GM18517 (cell line): ENCODE measurements around the gene GATAD2B.
"Not testable (repeated sequence)": the region's sequence is repeated elsewhere in the genome, so short reads cannot be mapped to it uniquely, and the experiment has no call there.

Experiments
- ATAC-seq: cut with Tn5 transposase; IDR thresholded peaks from one replicate; pipeline ENCODE4 v1.9.1; 2021; ENCODE audit warnings: mild to moderate bottlenecking, moderate library complexity; ENCODE audit not compliant: unreplicated experiment

The GATAD2B gene

DNA sequence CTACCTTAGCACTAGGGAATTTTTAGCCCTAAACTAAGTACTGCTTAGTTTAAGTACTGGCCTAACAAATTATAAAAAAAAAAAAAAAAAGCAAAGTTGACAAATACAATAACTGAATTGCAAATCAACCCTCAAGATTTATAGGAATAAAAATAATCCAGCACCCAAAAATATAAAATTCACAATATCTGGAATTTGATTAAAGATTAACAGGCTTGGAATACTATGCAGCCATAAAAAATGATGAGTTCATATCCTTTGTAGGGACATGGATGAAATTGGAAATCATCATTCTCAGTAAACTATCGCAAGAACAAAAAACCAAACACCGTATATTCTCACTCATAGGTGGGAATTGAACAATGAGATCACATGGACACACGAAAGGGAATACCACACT lies 78.4 kb downstream of the GATAD2B start:
- not testable (repeated sequence) for ATAC-seq

GRCh38 chr1:153842006-153842471 lies 80.7 kb downstream of the GATAD2B start:
- ATAC-seq, result peak; percentile 93

- ATAC-seq, result no peak
These were observed 81.2 kb downstream of the GATAD2B start for GRCh38 chr1:153841463-153841994.

DNA sequence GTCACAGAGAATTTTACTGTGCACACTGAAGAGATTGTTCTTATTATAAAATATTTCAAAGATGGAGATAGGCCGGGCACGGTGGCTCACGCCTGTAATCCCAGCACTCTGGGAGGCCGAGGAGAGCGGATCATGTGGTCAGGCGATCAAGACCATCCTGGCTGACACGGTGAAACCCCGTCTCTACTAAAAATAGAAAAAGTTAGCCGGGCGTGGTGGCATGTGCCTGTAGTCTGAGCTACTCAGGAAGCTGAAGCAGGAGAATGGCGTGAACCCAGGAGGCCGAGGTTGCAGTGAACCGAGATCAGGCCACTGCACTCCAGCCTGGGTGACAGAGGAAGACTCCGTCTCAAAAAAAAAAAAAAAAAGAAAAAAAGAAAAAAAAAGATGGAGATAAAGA lies 82.0 kb downstream of the GATAD2B start:
- ATAC-seq, result not testable (repeated sequence)

DNA sequence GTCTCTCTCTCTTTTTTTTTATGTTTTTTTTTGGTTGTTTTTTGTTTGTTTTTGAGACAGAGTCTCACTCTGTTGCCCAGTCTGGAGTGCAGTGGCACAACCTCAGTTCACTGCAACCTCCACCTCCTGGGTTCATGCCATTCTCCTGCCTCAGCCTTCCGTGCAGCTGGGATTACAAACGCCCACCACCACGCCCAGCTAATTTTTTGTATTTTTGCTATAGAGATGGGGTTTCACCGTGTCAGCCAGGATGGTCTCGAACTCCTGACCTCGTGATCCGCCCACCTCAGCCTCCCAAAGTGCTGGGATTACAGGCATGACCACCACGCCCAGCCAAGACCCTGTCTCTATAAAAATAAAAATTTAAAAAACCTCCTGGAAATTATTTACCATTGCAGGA lies 88.8 kb downstream of the GATAD2B start:
- not testable (repeated sequence) for ATAC-seq

DNA sequence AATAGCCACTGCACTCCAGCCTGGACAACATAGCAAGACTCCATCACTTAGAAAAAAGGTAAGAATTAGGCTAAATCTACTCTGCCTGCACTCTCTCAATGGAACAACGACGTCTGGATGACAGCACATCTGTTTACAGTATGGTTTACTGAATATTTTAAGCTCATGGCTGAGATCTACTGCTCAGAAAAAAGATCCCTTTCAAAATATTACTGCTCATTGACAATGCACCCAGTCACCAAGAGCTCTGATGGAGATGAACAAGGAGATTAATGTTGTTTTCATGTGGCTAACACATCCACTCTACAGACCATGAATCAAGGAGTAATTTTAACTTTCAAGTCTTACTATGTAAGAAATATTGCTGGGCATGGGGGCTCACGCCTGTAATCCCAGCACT lies 89.6 kb downstream of the GATAD2B start:
- no peak for ATAC-seq

DNA sequence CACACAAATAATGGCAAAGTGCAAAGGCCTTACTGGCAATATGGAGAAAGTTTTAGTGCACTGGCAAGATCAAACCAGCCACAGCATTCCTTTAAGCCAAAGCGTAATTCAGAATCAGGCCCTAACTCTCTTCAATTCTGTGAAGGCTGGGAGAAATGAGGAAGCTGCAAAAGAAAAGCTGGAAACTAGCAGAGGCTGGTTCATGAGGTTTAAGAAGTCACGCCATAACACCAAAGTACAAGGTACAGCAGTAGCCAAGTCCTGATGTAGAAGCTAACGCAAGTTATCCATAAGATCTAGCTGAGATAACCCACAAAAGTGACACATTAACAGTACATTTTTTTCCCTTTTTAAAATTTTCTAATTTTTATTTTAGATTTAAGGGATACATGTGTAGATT lies 90.5 kb downstream of the GATAD2B start:
- ATAC-seq, result no peak

DNA sequence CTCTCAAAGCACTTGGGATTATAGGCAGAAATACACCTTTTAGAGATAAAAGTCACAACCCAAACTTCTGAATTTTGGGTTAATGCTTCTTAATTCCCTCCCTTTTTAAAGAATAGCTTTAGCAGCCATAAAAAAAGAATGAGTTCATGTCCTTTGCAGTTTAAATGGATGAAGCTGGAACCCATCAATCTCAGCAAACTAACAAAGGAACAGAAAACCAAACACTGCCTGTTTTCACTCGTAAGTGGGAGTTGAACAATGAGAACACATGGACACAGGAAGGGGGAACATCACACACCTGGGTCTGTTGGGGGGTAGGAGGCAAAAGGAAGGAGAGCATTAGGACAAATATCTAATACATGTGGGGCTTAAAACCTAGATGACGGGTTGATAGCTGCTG lies 91.7 kb downstream of the GATAD2B start:
- ATAC-seq, result no peak

- no peak for ATAC-seq
These were observed 95.4 kb downstream of the GATAD2B start for GRCh38 chr1:153827168-153827964.

DNA sequence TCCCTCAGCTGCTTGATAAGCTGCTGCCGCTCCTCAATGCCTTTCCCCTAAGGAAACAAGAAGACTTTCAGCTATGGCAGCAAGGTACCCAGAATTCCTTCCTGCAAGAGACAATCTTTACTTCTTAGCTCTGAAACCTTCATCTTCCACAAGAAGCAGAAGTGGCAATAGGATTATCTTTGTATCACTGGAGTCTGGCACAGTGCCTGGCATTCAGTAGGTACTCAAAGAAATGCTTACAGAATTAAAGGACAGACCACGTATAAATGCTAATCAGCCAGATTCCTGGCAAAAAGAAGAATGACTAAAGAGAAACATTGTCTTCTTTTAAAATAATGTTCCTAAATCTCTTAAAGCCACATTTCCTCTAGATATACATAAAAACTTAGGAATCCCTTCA lies 103.9 kb downstream of the GATAD2B start:
- ATAC-seq, result no peak

- ATAC-seq, result no peak
These were observed 106.4 kb downstream of the GATAD2B start for GRCh38 chr1:153816283-153816889.

DNA sequence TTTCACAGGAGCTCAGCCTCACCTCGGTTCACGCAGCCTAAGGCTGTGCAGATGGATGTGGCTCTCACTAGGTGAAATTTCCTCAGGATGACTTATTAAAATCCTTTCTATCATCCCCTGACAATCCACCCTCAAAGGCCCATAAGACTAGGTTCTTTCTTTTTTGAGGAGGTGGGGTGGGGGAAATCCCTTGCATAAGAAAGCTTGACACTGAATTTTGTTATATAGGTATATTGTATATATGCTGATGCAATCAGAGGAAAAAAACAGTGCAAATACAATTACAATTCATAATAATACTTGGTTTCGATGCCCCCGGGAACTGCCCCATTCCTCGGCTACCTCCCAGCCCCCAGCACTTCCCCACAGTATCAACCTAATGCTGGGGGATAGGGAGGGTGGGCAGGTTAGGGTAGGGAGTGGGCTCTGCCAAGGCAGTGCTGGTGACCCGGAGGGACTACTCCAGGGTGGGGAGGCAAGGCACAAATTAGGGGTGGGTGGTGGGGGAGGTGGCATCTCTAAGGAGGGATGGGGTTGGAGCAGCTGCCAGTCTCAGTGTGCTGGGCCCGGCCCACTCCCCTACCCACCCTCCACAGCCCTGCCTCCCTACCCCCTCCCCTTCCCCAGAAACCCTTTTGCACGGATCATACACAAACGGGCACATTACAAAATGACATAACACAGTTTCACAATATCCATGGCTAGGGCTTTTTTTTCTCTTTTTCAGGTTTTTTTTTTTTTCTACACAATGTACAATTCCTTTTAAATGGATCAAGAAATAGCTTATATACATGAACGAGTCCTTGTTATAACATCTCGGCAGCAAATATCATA lies 116.7 kb downstream of the GATAD2B start:
- no peak for ATAC-seq

DNA sequence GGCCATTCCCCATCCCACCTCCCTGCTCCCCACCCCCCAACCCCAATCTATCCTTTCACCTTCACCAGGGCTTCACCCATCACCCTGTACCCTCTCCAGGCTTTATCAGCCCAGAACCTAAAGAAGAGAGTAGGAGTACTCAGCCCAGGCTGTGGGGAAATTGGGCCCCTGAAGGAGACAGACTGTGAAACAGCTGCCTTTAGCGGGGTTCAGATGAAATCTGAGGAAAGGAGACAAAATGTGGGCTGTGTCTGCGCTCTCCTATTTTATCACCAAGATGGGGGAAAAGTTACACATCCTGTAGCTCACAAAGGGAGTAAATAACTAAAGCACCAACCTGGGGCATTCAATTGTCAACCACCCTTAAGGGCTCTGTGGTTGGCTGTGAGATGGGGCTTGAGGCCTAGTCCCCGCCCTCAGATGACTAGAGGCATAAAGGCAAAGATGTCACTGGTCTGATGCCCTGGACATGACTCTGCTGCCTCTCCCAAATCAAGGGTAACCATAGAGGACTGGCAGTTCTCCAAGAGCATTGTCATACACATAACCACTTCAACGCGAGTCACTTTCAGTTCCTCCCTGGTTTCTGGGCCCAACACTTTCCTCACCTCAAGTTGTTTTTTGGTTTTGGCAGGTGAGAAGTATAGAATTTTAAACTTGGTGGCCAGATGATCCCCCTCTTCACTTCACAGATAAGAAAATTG lies 117.6 kb downstream of the GATAD2B start:
- ATAC-seq, result peak; percentile 94

GRCh38 chr1:153804112-153804511 lies 118.7 kb downstream of the GATAD2B start:
- ATAC-seq, result no peak

GRCh38 chr1:153803470-153804056 lies 119.2 kb downstream of the GATAD2B start:
- no peak for ATAC-seq

DNA sequence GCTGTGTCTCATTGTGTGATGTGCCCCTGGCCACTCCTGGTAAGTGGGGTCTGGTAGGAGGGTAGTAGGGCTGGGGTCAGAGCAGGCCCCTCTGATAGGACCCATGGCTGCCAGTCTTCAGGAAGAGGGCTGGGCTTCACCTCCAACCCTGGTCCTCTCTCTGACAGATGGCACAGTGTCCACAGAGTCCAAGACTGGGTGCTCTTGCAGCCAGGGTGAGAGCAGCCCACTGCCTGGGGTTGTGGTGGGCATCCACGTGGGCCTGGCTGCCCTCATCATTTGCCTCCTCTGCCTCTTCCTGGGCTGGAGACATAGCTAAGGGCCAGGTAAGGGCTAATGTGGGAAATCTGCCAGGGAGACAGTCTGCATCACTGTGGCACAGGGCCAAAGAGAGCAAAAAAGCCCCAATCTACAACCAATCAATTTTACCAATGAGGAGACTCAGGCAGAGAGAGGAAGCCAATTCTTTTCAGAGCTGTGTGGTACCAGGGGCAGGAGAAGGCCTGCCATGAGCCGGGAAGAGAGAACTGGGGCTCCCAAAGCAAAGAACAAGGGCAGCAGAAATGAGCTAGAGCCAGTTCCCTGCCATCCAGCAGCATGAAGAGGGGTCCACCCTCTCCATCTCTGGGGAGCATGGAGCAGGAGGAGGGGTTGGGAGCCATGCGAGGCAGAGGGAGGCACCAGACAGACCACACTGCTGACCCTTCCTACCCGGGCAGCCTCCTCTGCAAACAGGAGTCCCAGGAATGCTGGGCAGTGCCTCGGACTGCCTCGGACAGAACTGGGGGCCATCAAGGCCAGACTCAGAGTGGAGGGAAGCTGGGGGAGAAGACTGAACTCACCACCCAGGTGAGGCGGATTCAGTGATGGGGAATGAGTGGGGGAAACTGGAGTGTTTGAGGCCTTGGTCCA lies 120.7 kb downstream of the GATAD2B start:
- ATAC-seq, result no peak

- no peak for ATAC-seq
These were observed 121.6 kb downstream of the GATAD2B start for GRCh38 chr1:153801028-153801625.

GRCh38 chr1:153800516-153800915 lies 122.3 kb downstream of the GATAD2B start:
- no peak for ATAC-seq
